ENCODE measurements around the gene LRRC8E. TPM values are rescaled to one million over a fixed set of nuclear protein-coding genes. Genes with fewer than 3 reads are reported as not detected.

The LRRC8E gene
- total RNA-seq, 4 donors from 2014 or later: 0.13 to 0.32 (median 0.29) TPM

- TF ChIP-seq CTCF (IDR thresholded peaks at IDR 0.05): no peak
- no peak for TF ChIP-seq POLR2A (IDR thresholded peaks at IDR 0.05)
- no peak for TF ChIP-seq POLR2AphosphoS5 (IDR thresholded peaks at IDR 0.05)
- no peak for TF ChIP-seq EP300 (IDR thresholded peaks at IDR 0.05)
- Histone ChIP-seq H3K4me3 (no peak overlapping the region), H3K9me3 (no peaks in the 10 kb centered on the region), H3K36me3 (peaks cover 0 to 34% of the 10 kb centered on the region in 2 donors), H3K27ac (no peak overlapping the region), H3K4me1 (peaks cover 0 to 37% (median 13%) of the 10 kb centered on the region in 3 donors), H3K27me3 (peaks cover 92% of the 10 kb centered on the region)
- 64% methylated on average over 6 of the region's 18 CpGs; no CpG with 5 or more reads in 1 of the 2 donors for WGBS, 2 donors (ENCODE audit: low coverage in 1 of 2)
- no peak for ATAC-seq
Observed at GRCh38 chr19:7864690-7865074, 23.6 kb upstream of the LRRC8E start.

- no peak for ATAC-seq
- Histone ChIP-seq H3K36me3 (peaks cover 0 to 27% of the 10 kb centered on the region in 2 donors), H3K9me3 (no peaks in the 10 kb centered on the region), H3K27me3 (peaks cover 84% of the 10 kb centered on the region), H3K4me3 (no peak overlapping the region), H3K27ac (no peak overlapping the region), H3K4me1 (peaks cover 0 to 42% (median 16%) of the 10 kb centered on the region in 3 donors)
- 39 to 53% methylated on average over 7 to 10 of the region's 10 CpGs for WGBS, 2 donors (ENCODE audit: low coverage in 1 of 2)
- TF ChIP-seq POLR2AphosphoS5 (IDR thresholded peaks at IDR 0.05) (no peak), POLR2A (IDR thresholded peaks at IDR 0.05) (no peak), EP300 (IDR thresholded peaks at IDR 0.05) (no peak), CTCF (IDR thresholded peaks at IDR 0.05) (no peak)
Observed at GRCh38 chr19:7865262-7865911, 22.9 kb upstream of the LRRC8E start.

GRCh38 chr19:7866399-7867091, 21.8 kb upstream of the LRRC8E start:
- no peak for TF ChIP-seq POLR2A (IDR thresholded peaks at IDR 0.05)
- TF ChIP-seq POLR2AphosphoS5 (IDR thresholded peaks at IDR 0.05): no peak
- no peak for TF ChIP-seq EP300 (IDR thresholded peaks at IDR 0.05)
- TF ChIP-seq CTCF (IDR thresholded peaks at IDR 0.05): no peak
- no peak overlapping the region for H3K27ac ChIP-seq
- peaks cover 0 to 48% (median 19%) of the 10 kb centered on the region in 3 donors for H3K4me1 ChIP-seq
- H3K4me3 ChIP-seq: no peak overlapping the region
- H3K9me3 ChIP-seq: no peaks in the 10 kb centered on the region
- H3K27me3 ChIP-seq: peaks cover 73% of the 10 kb centered on the region
- H3K36me3 ChIP-seq: peaks cover 0 to 16% of the 10 kb centered on the region in 2 donors
- ATAC-seq: no peak
- 30% methylated on average over 2 of the region's 12 CpGs; no CpG with 5 or more reads in 1 of the 2 donors for WGBS, 2 donors (ENCODE audit: low coverage in 1 of 2)

GRCh38 chr19:7867092-7867844, 21.0 kb upstream of the LRRC8E start:
- Histone ChIP-seq H3K27me3 (peaks cover 71% of the 10 kb centered on the region), H3K27ac (no peak overlapping the region), H3K9me3 (no peaks in the 10 kb centered on the region), H3K4me3 (no peak overlapping the region), H3K4me1 (peaks cover 0 to 48% (median 12%) of the 10 kb centered on the region in 3 donors), H3K36me3 (peaks cover 0 to 10% of the 10 kb centered on the region in 2 donors)
- no peak for ATAC-seq
- WGBS, 2 donors (ENCODE audit: low coverage in 1 of 2): 86 to 90% methylated on average over 3 to 7 of the region's 9 CpGs
- TF ChIP-seq POLR2A (IDR thresholded peaks at IDR 0.05) (no peak), POLR2AphosphoS5 (IDR thresholded peaks at IDR 0.05) (no peak), CTCF (IDR thresholded peaks at IDR 0.05) (no peak), EP300 (IDR thresholded peaks at IDR 0.05) (no peak)

All from gastroesophageal sphincter (tissue), 4 donors.